K562 (cell line): ENCODE measurements around the gene OSCP1. TPM values are rescaled to one million over a fixed set of nuclear protein-coding genes. Genes with fewer than 3 reads are reported as not detected.

Experiments
- ARID1B ChIP-seq: fragments of 450-650 bp; IDR thresholded peaks from 2 replicates; pipeline ENCODE4 v1.6.1; 2016; ENCODE audit warnings: antibody characterized with exemption, mild to moderate bottlenecking, inconsistent platforms
- ARID3B ChIP-seq: fragments of 250-450 bp; sonication (Bioruptor Pico); IDR thresholded peaks from 2 replicates; pipeline ENCODE4 v1.4.0; 2020; ENCODE audit warnings: borderline replicate concordance
- C11orf30 ChIP-seq: fragments of 450-650 bp; IDR thresholded peaks from 2 replicates; pipeline ENCODE4 v1.6.1; 2016; ENCODE audit warnings: low read depth, mild to moderate bottlenecking
- FOXP1 ChIP-seq: sonication (generic); formaldehyde crosslinking; IDR thresholded peaks from 2 replicates; pipeline ENCODE4 v1.8.0; 2022; ENCODE audit warnings: mild to moderate bottlenecking, missing genetic modification reagents
- HMGN3 ChIP-seq: IDR thresholded peaks from 2 replicates; pipeline ENCODE4 v1.6.1; 2011; ENCODE audit warnings: borderline replicate concordance, low read depth, mild to moderate bottlenecking, mixed read lengths, low read length; ENCODE audit not compliant: insufficient read length; ENCODE audit errors: extremely low read depth
- IRF2 ChIP-seq: sonication (generic); formaldehyde crosslinking; IDR thresholded peaks from 2 replicates; pipeline ENCODE4 v1.8.1; 2022; ENCODE audit warnings: mild to moderate bottlenecking, missing genetic modification reagents
- KLF1 ChIP-seq: fragments of 450-650 bp; IDR thresholded peaks from 2 replicates; pipeline ENCODE4 v1.6.1; 2016; ENCODE audit warnings: missing genetic modification characterization, missing compliant biosample characterization
- SAP30 ChIP-seq: fragments of 200-600 bp; sonication (generic); IDR thresholded peaks from 2 replicates; pipeline ENCODE4 v1.6.1; 2012; ENCODE audit warnings: borderline replicate concordance, low read depth, mild to moderate bottlenecking, moderate library complexity, low read length, control low read depth, inconsistent platforms; ENCODE audit not compliant: insufficient read depth, poor library complexity, severe bottlenecking
- XRCC4 ChIP-seq: IDR thresholded peaks from one replicate; pipeline ENCODE4 v1.6.1; 2011; ENCODE audit not compliant: insufficient read depth, insufficient read length; ENCODE audit errors: extremely low read depth
- XRCC5 ChIP-seq: fragments of 200-400 bp; formaldehyde crosslinking; IDR thresholded peaks from 2 replicates; pipeline ENCODE4 v1.6.1; 2017; ENCODE audit warnings: low read depth, mild to moderate bottlenecking, low read length
- YY1 ChIP-seq, 3 experiments: IDR thresholded peaks; 2 replicates each; pipeline ENCODE4 v1.6.1; 2011; ENCODE audit warnings: low read length in 2 of 3, mild to moderate bottlenecking in 2 of 3, moderate library complexity in 2 of 3, borderline replicate concordance in 1 of 3, control low read depth in 1 of 3, low read depth in 1 of 3; ENCODE audit not compliant: insufficient read depth in 3 of 3, insufficient replicate concordance in 2 of 3, control insufficient read depth in 1 of 3, insufficient read length in 1 of 3; ENCODE audit errors: extremely low read depth in 1 of 3
- ZBTB26 ChIP-seq: fragments of 450-650 bp; formaldehyde crosslinking; IDR thresholded peaks from 2 replicates; pipeline ENCODE4 v1.4.0; 2022; ENCODE audit warnings: missing genetic modification characterization
- ZBTB7A ChIP-seq: IDR thresholded peaks from 2 replicates; pipeline ENCODE4 v1.6.1; 2011; ENCODE audit warnings: low read depth, mild to moderate bottlenecking, low read length, moderate library complexity, borderline replicate concordance; ENCODE audit not compliant: control insufficient read depth
- polyA plus RNA-seq, 8 experiments: library from polyadenylated mRNA; depleted of rRNA in 4 of 8; stranded (reverse) in 5 of 8; unstranded in 3 of 8; fragments of >200 nt; fragmentation: Nextera tagmentation in 2 of 8; fragmentation: Illumina TruSeq in 1 of 8; extraction: Ambion mirVana in 2 of 8; extraction: Trizol in 1 of 8; gene quantifications; 2 replicates each; pipeline versions ENCODE4 v1.2.1 to v1.2.3, GENCODE V29; 2011 to 2014; ENCODE audit warnings: inconsistent platforms in 1 of 8, missing spikeins in 1 of 8
- total RNA-seq, 7 experiments: library from RNA; depleted of rRNA in 6 of 7; stranded (reverse); fragments of >200 nt in 6 of 7; fragmentation: Illumina TruSeq in 2 of 7; extraction: Trizol in 2 of 7; gene quantifications; 2 replicates each; pipeline versions ENCODE4 v1.2.1 to v1.2.3, GENCODE V29; 2011 to 2021; ENCODE audit warnings: low replicate concordance in 1 of 7
- TF ChIP-seq, protein P1 (sequence below): fragments of 450-650 bp; formaldehyde crosslinking; IDR thresholded peaks from 2 replicates; pipeline ENCODE4 v1.4.0; 2020; ENCODE audit warnings: mild to moderate bottlenecking, moderate library complexity
- TF ChIP-seq, protein P2 (sequence below), 3 experiments: fragments of 200-800 bp in 1 of 3; sonication (Bioruptor generic) in 1 of 3; sonication (generic) in 1 of 3; formaldehyde crosslinking in 1 of 3; IDR thresholded peaks; 2 replicates each; pipeline versions ENCODE4 v1.6.1 to v1.8.0; 2016 to 2022; ENCODE audit warnings: mild to moderate bottlenecking in 2 of 3, missing compliant biosample characterization in 2 of 3, missing genetic modification characterization in 2 of 3, missing genetic modification reagents in 1 of 3
- TF ChIP-seq, protein P3 (sequence below): IDR thresholded peaks from 2 replicates; pipeline ENCODE4 v1.6.1; 2012; ENCODE audit warnings: low read depth, low read length, improper control_type of control experiment, borderline replicate concordance

OSCP1 gene
- total and polyA plus RNA-seq, 9 of the 15 experiments (the other 6 are each of a cell fraction or from before 2014, with no cell fraction given) = 0.15 to 0.40 (median 0.33) TPM; not detected in 5

DNA sequence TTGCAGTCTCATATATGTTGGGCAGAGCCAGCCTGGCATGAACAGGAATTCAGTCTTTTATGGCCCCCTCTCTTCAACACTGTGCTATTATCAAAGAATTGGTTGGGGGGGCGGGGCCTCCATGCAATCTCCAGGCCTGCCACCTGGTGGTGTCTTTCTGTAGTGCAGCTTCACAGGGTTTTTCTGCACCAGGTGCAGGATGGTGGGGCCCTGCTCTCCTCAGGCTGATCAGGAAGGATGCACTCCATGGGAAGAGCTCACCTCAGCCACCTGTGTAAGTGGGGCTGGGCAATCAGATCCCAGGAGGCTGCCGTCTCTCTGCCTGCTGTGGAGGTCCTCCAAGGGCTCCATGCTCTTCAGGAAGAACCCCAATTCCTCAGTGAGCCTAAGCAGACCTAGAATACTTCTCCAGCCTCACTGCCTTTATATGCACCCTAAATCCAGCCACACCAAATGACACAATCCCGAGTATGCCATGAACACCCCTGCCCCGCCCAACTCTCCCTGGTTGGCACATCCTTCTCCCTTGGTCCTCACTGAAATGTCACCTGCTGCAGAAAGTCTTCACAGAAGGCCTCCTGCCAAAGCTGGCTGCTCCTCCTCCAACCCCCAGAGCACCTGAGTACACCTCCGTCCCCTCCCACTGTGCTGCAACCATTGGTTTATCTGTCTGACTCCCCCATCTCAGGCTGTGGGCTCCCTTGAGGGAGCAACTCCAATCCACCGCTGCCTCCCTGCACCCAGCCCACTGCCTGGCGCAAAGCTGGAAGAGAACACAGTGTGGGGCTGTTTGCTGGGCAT lies 81.0 kb downstream of the OSCP1 start (continued):
- TF ChIP-seq YY1 (IDR thresholded peaks at IDR 0.05; ENCODE audit: borderline replicate concordance in 1 of 3, control insufficient read depth in 1 of 3, extremely low read depth in 1 of 3, insufficient read depth in 3 of 3, insufficient read length in 1 of 3, insufficient replicate concordance in 2 of 3, low read depth in 1 of 3, low read length in 2 of 3) = peak in 1 of 3 experiments; percentile 39
- TF ChIP-seq, protein P1, sequence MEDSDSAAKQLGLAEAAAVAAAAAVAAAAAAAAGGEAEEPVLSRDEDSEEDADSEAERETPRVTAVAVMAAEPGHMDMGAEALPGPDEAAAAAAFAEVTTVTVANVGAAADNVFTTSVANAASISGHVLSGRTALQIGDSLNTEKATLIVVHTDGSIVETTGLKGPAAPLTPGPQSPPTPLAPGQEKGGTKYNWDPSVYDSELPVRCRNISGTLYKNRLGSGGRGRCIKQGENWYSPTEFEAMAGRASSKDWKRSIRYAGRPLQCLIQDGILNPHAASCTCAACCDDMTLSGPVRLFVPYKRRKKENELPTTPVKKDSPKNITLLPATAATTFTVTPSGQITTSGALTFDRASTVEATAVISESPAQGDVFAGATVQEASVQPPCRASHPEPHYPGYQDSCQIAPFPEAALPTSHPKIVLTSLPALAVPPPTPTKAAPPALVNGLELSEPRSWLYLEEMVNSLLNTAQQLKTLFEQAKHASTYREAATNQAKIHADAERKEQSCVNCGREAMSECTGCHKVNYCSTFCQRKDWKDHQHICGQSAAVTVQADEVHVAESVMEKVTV (CRISPR knock-in tag) = peak; percentile 51; the same call in 1 of the 2 replicates
- 0 out of 2 replicates have a peak, but pooled peaks have one; percentile 2 for TF ChIP-seq ZBTB26 (CRISPR knock-in tag)
- TF ChIP-seq IRF2 (CRISPR knock-in tag) = no peak
- no peak for TF ChIP-seq ARID3B (CRISPR knock-in tag)
- TF ChIP-seq ZBTB7A = no peak
- no peak for TF ChIP-seq HMGN3
- TF ChIP-seq, protein P2, sequence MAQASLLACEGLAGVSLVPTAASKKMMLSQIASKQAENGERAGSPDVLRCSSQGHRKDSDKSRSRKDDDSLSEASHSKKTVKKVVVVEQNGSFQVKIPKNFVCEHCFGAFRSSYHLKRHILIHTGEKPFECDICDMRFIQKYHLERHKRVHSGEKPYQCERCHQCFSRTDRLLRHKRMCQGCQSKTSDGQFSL (CRISPR knock-in tag; IDR thresholded peaks at IDR 0.05) = peak; percentile 97
- TF ChIP-seq, protein P2 (tag; IDR thresholded peaks at IDR 0.05) = peak in 1 of 2 experiments; percentile 92; a peak in 2 of 4 replicates
- no peak for TF ChIP-seq KLF1 (tag)
- TF ChIP-seq, protein P3, sequence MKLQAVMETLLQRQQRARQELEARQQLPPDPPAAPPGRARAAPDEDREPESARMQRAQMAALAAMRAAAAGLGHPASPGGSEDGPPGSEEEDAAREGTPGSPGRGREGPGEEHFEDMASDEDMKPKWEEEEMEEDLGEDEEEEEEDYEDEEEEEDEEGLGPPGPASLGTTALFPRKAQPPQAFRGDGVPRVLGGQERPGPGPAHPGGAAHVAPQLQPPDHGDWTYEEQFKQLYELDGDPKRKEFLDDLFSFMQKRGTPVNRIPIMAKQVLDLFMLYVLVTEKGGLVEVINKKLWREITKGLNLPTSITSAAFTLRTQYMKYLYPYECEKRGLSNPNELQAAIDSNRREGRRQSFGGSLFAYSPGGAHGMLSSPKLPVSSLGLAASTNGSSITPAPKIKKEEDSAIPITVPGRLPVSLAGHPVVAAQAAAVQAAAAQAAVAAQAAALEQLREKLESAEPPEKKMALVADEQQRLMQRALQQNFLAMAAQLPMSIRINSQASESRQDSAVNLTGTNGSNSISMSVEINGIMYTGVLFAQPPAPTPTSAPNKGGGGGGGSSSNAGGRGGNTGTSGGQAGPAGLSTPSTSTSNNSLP = 0 out of 2 replicates have a peak, but pooled peaks have one; percentile 27
- no peak for TF ChIP-seq XRCC4
- TF ChIP-seq SAP30 = no peak
- TF ChIP-seq FOXP1 (CRISPR knock-in tag) = no peak
- TF ChIP-seq C11orf30 = no peak
- TF ChIP-seq ARID1B = no peak
- peak; percentile 92 for TF ChIP-seq XRCC5
